Suprapubic skin (tissue), 4 donors: Measurements from ENCODE around the gene PPM1H.

Experiments
- CTCF ChIP-seq, 2 donors: fragments of 200-600 bp in 1 of 2; fragments of 450-650 bp in 1 of 2; sonication (generic) in 1 of 2; IDR thresholded peaks; one replicate each; pipeline ENCODE4 v1.5.1; 2016 to 2019; ENCODE audit warnings: antibody characterized with exemption in 2 of 2, mild to moderate bottlenecking in 1 of 2, moderate library complexity in 1 of 2
- EP300 ChIP-seq: sonication (generic); formaldehyde crosslinking; IDR thresholded peaks from one replicate; pipeline ENCODE4 v1.6.1; 2017; ENCODE audit warnings: antibody characterized with exemption
- POLR2A ChIP-seq, 2 donors: fragments of 450-650 bp; IDR thresholded peaks; one replicate each; pipeline ENCODE4 v1.6.1; 2017; ENCODE audit warnings: antibody characterized with exemption in 2 of 2, mild to moderate bottlenecking in 2 of 2, moderate library complexity in 2 of 2
- POLR2AphosphoS5 ChIP-seq, 3 donors: sonication (generic); formaldehyde crosslinking; IDR thresholded peaks; one replicate each; pipeline ENCODE4 v1.6.1; 2017; ENCODE audit warnings: antibody characterized with exemption in 3 of 3

DNA sequence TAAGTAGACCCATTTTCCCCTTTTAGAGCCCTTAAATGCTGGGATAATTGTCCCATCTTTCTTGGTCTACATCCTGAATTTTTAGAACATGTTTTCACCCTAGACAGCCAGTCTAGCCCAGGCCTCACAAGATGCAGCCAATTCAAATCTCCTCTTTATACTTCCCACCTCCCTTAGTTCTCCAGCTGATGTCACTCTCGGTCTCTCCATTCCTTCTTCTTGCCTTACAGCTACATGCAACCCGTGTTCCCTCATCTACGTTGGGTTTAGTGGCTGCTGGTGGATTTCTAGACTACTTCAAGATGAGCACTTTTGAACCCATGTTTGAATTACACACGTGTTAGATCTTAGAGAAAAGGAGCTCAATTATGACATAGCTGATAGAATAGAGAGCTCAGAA, 132.0 kb downstream of the PPM1H start:
- TF ChIP-seq CTCF (IDR thresholded peaks at IDR 0.05) (no peak), POLR2A (IDR thresholded peaks at IDR 0.05) (no peak), EP300 (no peak), POLR2AphosphoS5 (IDR thresholded peaks at IDR 0.05) (no peak)
